Transverse colon (tissue), 4 donors: Measurements from ENCODE around the gene ENAH.

Experiments
- CTCF ChIP-seq, 5 experiments: fragments of 200-600 bp in 3 of 5; fragments of 450-650 bp in 2 of 5; sonication (generic) in 3 of 5; IDR thresholded peaks; 1 replicate in 2 of 5; 2 replicates in 3 of 5; pipeline ENCODE4 v1.5.1; 2016 to 2017; ENCODE audit warnings: antibody characterized with exemption in 5 of 5, inconsistent platforms in 3 of 5, mild to moderate bottlenecking in 2 of 5, moderate library complexity in 1 of 5
- EP300 ChIP-seq: sonication (generic); formaldehyde crosslinking; IDR thresholded peaks from one replicate; pipeline ENCODE4 v1.6.1; 2017; ENCODE audit warnings: antibody characterized with exemption, low read depth
- POLR2A ChIP-seq: fragments of 450-650 bp; IDR thresholded peaks from one replicate; pipeline ENCODE4 v1.6.1; 2016; ENCODE audit warnings: antibody characterized with exemption, mild to moderate bottlenecking, moderate library complexity
- POLR2AphosphoS5 ChIP-seq, 3 donors: sonication (generic); formaldehyde crosslinking; IDR thresholded peaks; one replicate each; pipeline ENCODE4 v1.6.1; 2016; ENCODE audit warnings: antibody characterized with exemption in 3 of 3

GRCh38 chr1:225534135-225534534, 118.8 kb downstream of the ENAH start:
- TF ChIP-seq CTCF (IDR thresholded peaks at IDR 0.05) (no peak), EP300 (no peak), POLR2AphosphoS5 (IDR thresholded peaks at IDR 0.05) (no peak), POLR2A (no peak)
